IMR-90 (cell line): ENCODE data around the gene IFIH1. TPM values are rescaled to one million over a fixed set of nuclear protein-coding genes. Genes with fewer than 3 reads are reported as not detected.

Source experiments
- ATAC-seq: fragments of 200-7000 bp; cut with Tn5 transposase; 2 replicates; pipeline ENCODE4 v1.9.1; 2020; ENCODE audit warnings: low read depth, mild to moderate bottlenecking, moderate library complexity
- BruUV-seq: library from RNA; stranded (reverse); fragments of 400-500 nt; replicated peaks from 2 replicates; lab custom pipeline; 2021; lab: Mats Ljungman, UMichigan
- CTCF ChIA-PET: fragments of 300-600 bp; formaldehyde crosslinking; extraction: SDS; loops from one replicate; lab custom pipeline; 2021; ENCODE audit warnings: antibody characterized with exemption; lab: Yijun Ruan, JAX
- POLR2A ChIA-PET: fragments of 300-600 bp; sonication (Branson Sonifier 250); formaldehyde crosslinking; loops from one replicate; lab custom pipeline; 2022; ENCODE audit warnings: antibody characterized with exemption; ENCODE audit not compliant: unreplicated experiment; lab: Charles Lee
- DNase-seq: peaks from one replicate; pipeline ENCODE4 v3.0.0; 2013
- H2AFZ ChIP-seq: replicated peaks from 2 replicates; pipeline ENCODE3; 2013; ENCODE audit warnings: low read length, mild to moderate bottlenecking; ENCODE audit not compliant: poor library complexity
- H2AK5ac ChIP-seq: 2 replicates; pipeline ENCODE4 v1.6.1; 2013; ENCODE audit warnings: low read depth, low read length, inconsistent platforms
- H2AK9ac ChIP-seq: replicated peaks from 2 replicates; pipeline ENCODE3; 2013; ENCODE audit warnings: mild to moderate bottlenecking, low read depth, low read length, moderate library complexity; ENCODE audit not compliant: poor library complexity
- H2BK120ac ChIP-seq: 2 replicates; pipeline ENCODE4 v1.6.1; 2013; ENCODE audit warnings: low read depth, low read length, inconsistent platforms
- H2BK15ac ChIP-seq: 3 replicates; pipeline ENCODE4 v1.6.1; 2013; ENCODE audit warnings: low read depth, low read length, inconsistent platforms
- H2BK20ac ChIP-seq: 2 replicates; pipeline ENCODE4 v1.6.1; 2013; ENCODE audit warnings: low read depth, mild to moderate bottlenecking, inconsistent platforms, low read length, moderate library complexity
- H2BK5ac ChIP-seq: 2 replicates; pipeline ENCODE4 v1.6.1; 2013; ENCODE audit warnings: mild to moderate bottlenecking, low read depth, low read length, inconsistent platforms; ENCODE audit not compliant: poor library complexity, severe bottlenecking
- H3K14ac ChIP-seq: replicated peaks from 2 replicates; pipeline ENCODE4 v1.6.1; 2013; ENCODE audit warnings: low read depth, low read length, inconsistent platforms
- H3K18ac ChIP-seq: 2 replicates; pipeline ENCODE4 v1.6.1; 2013; ENCODE audit warnings: low read depth, low read length, control low read depth
- H3K23ac ChIP-seq: 2 replicates; pipeline ENCODE4 v1.6.1; 2013; ENCODE audit warnings: low read depth, low read length, inconsistent platforms
- H3K27ac ChIP-seq: 2 replicates; pipeline ENCODE4 v1.5.1; 2013; ENCODE audit warnings: mild to moderate bottlenecking, control low read depth, low read length; ENCODE audit not compliant: insufficient read depth
- H3K27me3 ChIP-seq: 2 replicates; pipeline ENCODE4 v1.6.1; 2013; ENCODE audit warnings: low read length; ENCODE audit not compliant: control insufficient read depth, insufficient read depth
- H3K36me3 ChIP-seq: 2 replicates; pipeline ENCODE4 v1.6.1; 2013; ENCODE audit warnings: low read length, mixed read lengths; ENCODE audit not compliant: control insufficient read depth, insufficient read depth
- H3K4ac ChIP-seq: 2 replicates; pipeline ENCODE4 v1.6.1; 2013; ENCODE audit warnings: low read depth, low read length, inconsistent platforms
- H3K4me1 ChIP-seq: 2 replicates; pipeline ENCODE4 v1.6.1; 2013; ENCODE audit warnings: low read length, mixed read lengths; ENCODE audit not compliant: control insufficient read depth, insufficient read depth
- H3K4me2 ChIP-seq: 2 replicates; pipeline ENCODE4 v1.6.1; 2013; ENCODE audit warnings: low read depth, mild to moderate bottlenecking, control low read depth, low read length, moderate library complexity
- H3K4me3 ChIP-seq: 2 replicates; pipeline ENCODE4 v1.5.1; 2013; ENCODE audit warnings: low read depth, mild to moderate bottlenecking, control low read depth, low read length, moderate library complexity; ENCODE audit not compliant: insufficient read depth
- H3K56ac ChIP-seq: 2 replicates; pipeline ENCODE4 v1.6.1; 2013; ENCODE audit warnings: low read length, inconsistent platforms; ENCODE audit not compliant: insufficient read depth; ENCODE audit errors: extremely low read depth
- H3K79me1 ChIP-seq, 2 experiments: 2 replicates each; pipeline ENCODE4 v1.6.1; 2013; ENCODE audit warnings: low read length in 2 of 2, inconsistent platforms in 1 of 2, low read depth in 1 of 2
- H3K9ac ChIP-seq: 2 replicates; pipeline ENCODE4 v1.6.1; 2013; ENCODE audit warnings: low read depth, low read length, control low read depth
- H3K9me1 ChIP-seq: 2 replicates; pipeline ENCODE4 v1.6.1; 2013; ENCODE audit warnings: low read length, inconsistent platforms; ENCODE audit not compliant: insufficient read depth
- H3K9me3 ChIP-seq: 2 replicates; pipeline ENCODE4 v1.6.1; 2013; ENCODE audit warnings: low read length; ENCODE audit not compliant: control insufficient read depth, insufficient read depth
- H4K20me1 ChIP-seq: 2 replicates; pipeline ENCODE4 v1.6.1; 2013; ENCODE audit warnings: low read length, inconsistent platforms; ENCODE audit not compliant: insufficient read depth
- H4K5ac ChIP-seq: 2 replicates; pipeline ENCODE4 v1.6.1; 2013; ENCODE audit warnings: mild to moderate bottlenecking, low read depth, low read length, control low read depth
- H4K8ac ChIP-seq, 2 experiments: 2 replicates each; pipeline ENCODE4 v1.6.1; 2013; ENCODE audit warnings: low read depth in 2 of 2, low read length in 2 of 2, control low read depth in 1 of 2, inconsistent platforms in 1 of 2
- H4K91ac ChIP-seq: 2 replicates; pipeline ENCODE4 v1.6.1; 2013; ENCODE audit warnings: low read depth, low read length, inconsistent platforms; ENCODE audit not compliant: insufficient read depth
- CEBPB ChIP-seq: IDR thresholded peaks from 2 replicates; pipeline ENCODE4 v1.6.1; 2012; ENCODE audit warnings: low read depth, low read length, improper control_type of control experiment
- RFX5 ChIP-seq: IDR thresholded peaks from 2 replicates; pipeline ENCODE4 v1.8.0; 2012; ENCODE audit warnings: low read depth, mild to moderate bottlenecking, low read length, moderate library complexity
- SMC3 ChIP-seq: fragments of 150-350 bp; IDR thresholded peaks from 2 replicates; pipeline ENCODE4 v1.6.1; 2016; ENCODE audit warnings: low read depth, mild to moderate bottlenecking, antibody characterized with exemption, low read length, moderate library complexity
- WGBS, 2 experiments: methylation state at CpG; one replicate each; pipeline versions ENCODE4 v1.1.5 to v1.1.7; 2013; ENCODE audit warnings: missing lambda C conversion rate in 2 of 2; ENCODE audit not compliant: insufficient read length in 1 of 2; ENCODE audit errors: extremely low coverage in 2 of 2; 5-methylcytosine and 5-hydroxymethylcytosine counted together
- dilution Hi-C: fragments of 300-500 bp; cut with HindIII; formaldehyde crosslinking; loops from one replicate; pipeline ENCODE4 v1.14.3; 2018; ENCODE audit warnings: low sequenced_read_pairs; ENCODE audit not compliant: unreplicated experiment
- in situ Hi-C: fragments of 300-500 bp; cut with MboI; formaldehyde crosslinking; loops from 3 replicates; pipeline ENCODE4 v1.14.3; 2019; ENCODE audit warnings: low sequenced_read_pairs, inconsistent platforms, mixed read lengths
- intact Hi-C: fragments of 100-400 bp; cut with micrococcal nuclease; formaldehyde crosslinking; loops from 2 replicates; pipeline ENCODE4 v1.10.0; 2022
- polyA plus RNA-seq, 3 experiments: library from polyadenylated mRNA; depleted of rRNA; stranded (reverse); fragments of >200 nt; gene quantifications; 2 replicates each; pipeline ENCODE4 v1.2.3, GENCODE V29; 2012; ENCODE audit warnings: low replicate concordance in 1 of 3
- total RNA-seq: library from RNA; depleted of rRNA; stranded (reverse); fragments of >200 nt; gene quantifications from 2 replicates; pipeline ENCODE4 v1.2.3, GENCODE V29; 2012

Gene IFIH1
- total and polyA plus RNA-seq, 2 of the 4 experiments (the other 2 are of a cell fraction) = 1.3 to 1.4 TPM

- TF ChIP-seq CEBPB (no peak), RFX5 (no peak), SMC3 (no peak)
- intact Hi-C loops = no loop called here
Measured at GRCh38 chr2:162342841-162343240, 24.4 kb upstream of the IFIH1 start.

More at GRCh38 chr2:162342841-162343240, 24.4 kb upstream of the IFIH1 start:
- no peaks in the 10 kb centered on the region for H3K36me3 ChIP-seq
- in situ Hi-C loops = no loop called here
- H3K4me2 ChIP-seq = no peak overlapping the region
- H2BK5ac ChIP-seq = no peak overlapping the region
- no peak overlapping the region for H2BK20ac ChIP-seq
- no peak overlapping the region for H2BK15ac ChIP-seq
- DNase-seq (no peak), ATAC-seq (no peak)
- H4K8ac ChIP-seq = no peak overlapping the region
- H4K91ac ChIP-seq = no peak overlapping the region
- H3K14ac ChIP-seq = no peak overlapping the region
- no peaks in the 10 kb centered on the region for H3K9me3 ChIP-seq
- no peaks in the 10 kb centered on the region for H3K9me1 ChIP-seq
- no peaks in the 10 kb centered on the region for H3K79me1 ChIP-seq
- H3K56ac ChIP-seq = no peak overlapping the region
- dilution Hi-C loops = no loop called here
- ChIA-PET CTCF (interaction anchor here (0.9 kb wide), 1 partner anchor 9 kb away, joined by 3 read pairs; no protein-coding TSS in a partner anchor), POLR2A (no interaction called here)
- H2AFZ ChIP-seq = no peak overlapping the region
- no peak overlapping the region for H3K4me3 ChIP-seq
- no peak overlapping the region for H2AK9ac ChIP-seq
- H2AK5ac ChIP-seq = no peak overlapping the region
- WGBS, 2 experiments = no CpG with 5 or more reads among the region's 2 CpGs
- no peak overlapping the region for H3K18ac ChIP-seq
- BruUV-seq = no TSS peak
- H3K27ac ChIP-seq = no peak overlapping the region
- H2BK120ac ChIP-seq = no peak overlapping the region
- H3K4me1 ChIP-seq = no peaks in the 10 kb centered on the region
- H3K27me3 ChIP-seq = no peaks in the 10 kb centered on the region
- H3K9ac ChIP-seq = no peak overlapping the region
- no peaks in the 10 kb centered on the region for H4K20me1 ChIP-seq
- no peak overlapping the region for H3K4ac ChIP-seq
- H3K23ac ChIP-seq = no peak overlapping the region
- no peak overlapping the region for H4K5ac ChIP-seq
